Osteoblast (primary cell): Measurements from ENCODE around the gene CEP68. TPM values are rescaled to one million over a fixed set of nuclear protein-coding genes. Genes with fewer than 3 reads are reported as not detected.
A peak's percentile ranks its signal among the peaks of the same experiment; 100 is the strongest.

ENCODE experiments used
- DNase-seq: peaks from one replicate; pipeline ENCODE4 v3.0.0; 2011; ENCODE audit warnings: low spot score, mixed read lengths; ENCODE audit not compliant: insufficient read length; ENCODE audit errors: missing footprints
- H2AFZ ChIP-seq: 2 replicates; pipeline ENCODE4 v1.6.0; 2011; ENCODE audit warnings: mild to moderate bottlenecking, low read length
- H3K27ac ChIP-seq: 2 replicates; pipeline ENCODE4 v1.5.1; 2011; ENCODE audit warnings: mild to moderate bottlenecking, low read depth, low read length, moderate library complexity
- H3K27me3 ChIP-seq: 2 replicates; pipeline ENCODE4 v1.6.0; 2012; ENCODE audit warnings: mild to moderate bottlenecking, control low read depth, inconsistent platforms, low read length, moderate library complexity; ENCODE audit not compliant: insufficient read depth
- H3K36me3 ChIP-seq: 2 replicates; pipeline ENCODE4 v1.5.1; 2011; ENCODE audit warnings: mild to moderate bottlenecking, low read length, control low read depth, moderate library complexity; ENCODE audit not compliant: insufficient read depth
- H3K4me1 ChIP-seq: 2 replicates; pipeline ENCODE4 v1.5.1; 2011; ENCODE audit warnings: mild to moderate bottlenecking, low read length, control low read depth, moderate library complexity; ENCODE audit not compliant: insufficient read depth
- H3K4me2 ChIP-seq: 2 replicates; pipeline ENCODE4 v1.6.0; 2011; ENCODE audit warnings: mild to moderate bottlenecking, low read length; ENCODE audit not compliant: insufficient read depth
- H3K4me3 ChIP-seq: fragments of 200-600 bp; sonication (generic); 3 replicates; pipeline ENCODE4 v1.5.1; 2012; ENCODE audit warnings: mild to moderate bottlenecking, low read length, inconsistent platforms; ENCODE audit not compliant: insufficient read depth
- H3K79me2 ChIP-seq: 2 replicates; pipeline ENCODE4 v1.6.0; 2012; ENCODE audit warnings: mild to moderate bottlenecking, low read length, control low read depth, inconsistent platforms; ENCODE audit not compliant: insufficient read depth
- H3K9me3 ChIP-seq: 2 replicates; pipeline ENCODE4 v1.5.1; 2011; ENCODE audit warnings: low read depth, low read length, control low read depth
- H4K20me1 ChIP-seq: 2 replicates; pipeline ENCODE4 v1.6.0; 2012; ENCODE audit warnings: mild to moderate bottlenecking, low read length, control low read depth; ENCODE audit not compliant: insufficient read depth
- CTCF ChIP-seq: IDR thresholded peaks from 2 replicates; pipeline ENCODE4 v1.5.1; 2011; ENCODE audit warnings: mild to moderate bottlenecking, low read depth, low read length, moderate library complexity; ENCODE audit errors: extremely low read depth
- total RNA-seq: library from RNA; depleted of rRNA; stranded (reverse); fragments of >200 nt; gene quantifications from 2 replicates; pipeline ENCODE4 v1.2.3, GENCODE V29; 2012

CEP68 gene
- total RNA-seq, 1 donor = 14.5 TPM

GRCh38 chr2:65067806-65068553, 11.8 kb downstream of the CEP68 start:
- Histone ChIP-seq H4K20me1 (peaks cover 17% of the 10 kb centered on the region), H3K27ac (no peak overlapping the region), H3K4me1 (peaks cover 41% of the 10 kb centered on the region), H3K4me3 (no peak overlapping the region), H3K79me2 (peaks cover 40% of the 10 kb centered on the region), H3K36me3 (peaks cover 18% of the 10 kb centered on the region), H3K4me2 (no peak overlapping the region), H3K9me3 (no peaks in the 10 kb centered on the region), H2AFZ (no peak overlapping the region), H3K27me3 (no peaks in the 10 kb centered on the region)
- TF ChIP-seq CTCF = no peak
- DNase-seq = no peak

- no peaks in the 10 kb centered on the region for H3K9me3 ChIP-seq
- H3K4me3 ChIP-seq = no peak overlapping the region
- H3K4me2 ChIP-seq = no peak overlapping the region
- no peak overlapping the region for H2AFZ ChIP-seq
- no peak for DNase-seq
- peaks cover 31% of the 10 kb centered on the region for H3K4me1 ChIP-seq
- H3K27ac ChIP-seq = peak overlapping the region; percentile 53
- peaks cover 27% of the 10 kb centered on the region for H3K79me2 ChIP-seq
- H4K20me1 ChIP-seq = peaks cover 9% of the 10 kb centered on the region
- H3K36me3 ChIP-seq = peaks cover 32% of the 10 kb centered on the region
- no peaks in the 10 kb centered on the region for H3K27me3 ChIP-seq
- TF ChIP-seq CTCF = no peak
These were observed 13.2 kb downstream of the CEP68 start for GRCh38 chr2:65069439-65069824.

- peaks cover 27% of the 10 kb centered on the region for H3K79me2 ChIP-seq
- DNase-seq = no peak
These were observed 14.1 kb downstream of the CEP68 start for GRCh38 chr2:65070172-65070830.

More at GRCh38 chr2:65070172-65070830, 14.1 kb downstream of the CEP68 start:
- peaks cover 6% of the 10 kb centered on the region for H4K20me1 ChIP-seq
- peaks cover 25% of the 10 kb centered on the region for H3K4me1 ChIP-seq
- H3K4me2 ChIP-seq = no peak overlapping the region
- peak overlapping the region; percentile 53 for H3K27ac ChIP-seq
- H3K4me3 ChIP-seq = no peak overlapping the region
- H3K36me3 ChIP-seq = peaks cover 39% of the 10 kb centered on the region
- H3K27me3 ChIP-seq = no peaks in the 10 kb centered on the region
- TF ChIP-seq CTCF = peak; percentile 36
- H2AFZ ChIP-seq = no peak overlapping the region
- no peaks in the 10 kb centered on the region for H3K9me3 ChIP-seq
